ENCODE data around the gene ERMP1. TPM values are rescaled to one million over a fixed set of nuclear protein-coding genes. Genes with fewer than 3 reads are reported as not detected.
A peak's percentile ranks its signal among the peaks of the same experiment; 100 is the strongest.

ERMP1 gene
- total and polyA plus RNA-seq, 2 experiments from 2014 or later: 15.9 to 22.4 TPM

DNA sequence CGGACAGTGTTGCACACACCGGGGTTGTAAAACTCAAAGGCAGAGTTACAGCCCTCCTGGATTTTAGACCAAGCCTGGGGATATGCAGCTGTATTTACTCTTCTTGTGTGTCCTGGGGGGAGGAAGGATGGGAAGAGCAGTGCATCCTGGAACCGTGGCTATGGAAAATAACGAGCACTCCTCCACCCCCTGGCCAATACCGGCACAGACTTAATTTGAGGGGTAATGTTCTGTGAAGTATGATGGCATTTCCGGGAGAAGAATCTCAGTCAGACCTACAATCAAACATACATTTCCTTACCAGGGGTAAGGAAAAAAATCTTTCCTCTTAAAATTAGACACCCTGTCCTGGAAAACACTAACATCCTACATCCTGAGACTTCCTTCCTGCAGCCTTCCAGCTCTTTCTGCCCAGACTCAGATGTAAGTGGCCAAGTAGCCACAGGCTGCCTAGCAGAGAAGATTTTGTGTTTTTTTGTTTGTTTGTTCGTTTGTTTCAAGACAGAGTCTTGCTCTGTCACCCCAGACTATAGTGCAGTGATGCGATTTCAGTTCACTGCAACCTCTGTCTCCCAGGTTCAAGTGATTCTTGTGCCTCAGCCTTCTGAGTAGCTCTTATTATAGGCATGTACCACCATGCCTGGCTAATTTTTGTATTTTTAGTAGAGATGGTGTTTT is 11.0 kb upstream of the ERMP1 start:
- no peaks in the 10 kb centered on the region for H3K9me3 ChIP-seq (ENCODE audit: low read depth)
- no peaks in the 10 kb centered on the region for H4K20me1 ChIP-seq (ENCODE audit: insufficient read depth, poor library complexity, severe bottlenecking)
- H3K9me2 ChIP-seq (replicated peaks; ENCODE audit: insufficient read depth): no peaks in the 10 kb centered on the region
- peaks cover 24% of the 10 kb centered on the region for H3K4me1 ChIP-seq (ENCODE audit: insufficient read depth)
- 32% methylated on average over 8 of the region's 8 CpGs for WGBS (ENCODE audit: low lambda C conversion rate, missing lambda C conversion rate)
- H3K4me3 ChIP-seq: no peak overlapping the region
- peak overlapping the region; percentile 75 for H3K27ac ChIP-seq
- peak overlapping the region; percentile 38 for H3K4me2 ChIP-seq
- H2AFZ ChIP-seq: peak overlapping the region; percentile 48
- no peaks in the 10 kb centered on the region for H3K27me3 ChIP-seq
- no peaks in the 10 kb centered on the region for H3K79me2 ChIP-seq
- TF ChIP-seq, protein P1, sequence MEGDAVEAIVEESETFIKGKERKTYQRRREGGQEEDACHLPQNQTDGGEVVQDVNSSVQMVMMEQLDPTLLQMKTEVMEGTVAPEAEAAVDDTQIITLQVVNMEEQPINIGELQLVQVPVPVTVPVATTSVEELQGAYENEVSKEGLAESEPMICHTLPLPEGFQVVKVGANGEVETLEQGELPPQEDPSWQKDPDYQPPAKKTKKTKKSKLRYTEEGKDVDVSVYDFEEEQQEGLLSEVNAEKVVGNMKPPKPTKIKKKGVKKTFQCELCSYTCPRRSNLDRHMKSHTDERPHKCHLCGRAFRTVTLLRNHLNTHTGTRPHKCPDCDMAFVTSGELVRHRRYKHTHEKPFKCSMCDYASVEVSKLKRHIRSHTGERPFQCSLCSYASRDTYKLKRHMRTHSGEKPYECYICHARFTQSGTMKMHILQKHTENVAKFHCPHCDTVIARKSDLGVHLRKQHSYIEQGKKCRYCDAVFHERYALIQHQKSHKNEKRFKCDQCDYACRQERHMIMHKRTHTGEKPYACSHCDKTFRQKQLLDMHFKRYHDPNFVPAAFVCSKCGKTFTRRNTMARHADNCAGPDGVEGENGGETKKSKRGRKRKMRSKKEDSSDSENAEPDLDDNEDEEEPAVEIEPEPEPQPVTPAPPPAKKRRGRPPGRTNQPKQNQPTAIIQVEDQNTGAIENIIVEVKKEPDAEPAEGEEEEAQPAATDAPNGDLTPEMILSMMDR (IDR thresholded peaks at IDR 0.05; ENCODE audit: poor library complexity): no peak
- TF ChIP-seq EZH2 (IDR thresholded peaks at IDR 0.05; ENCODE audit: borderline replicate concordance) (no peak), EZH2phosphoT487 (IDR thresholded peaks at IDR 0.05; ENCODE audit: low read depth, severe bottlenecking, unreplicated experiment) (no peak)
- no peaks in the 10 kb centered on the region for H3K36me3 ChIP-seq (replicated peaks; ENCODE audit: insufficient read depth, low read depth)
- DNase-seq (ENCODE audit: low spot score): peak; percentile 39

DNA sequence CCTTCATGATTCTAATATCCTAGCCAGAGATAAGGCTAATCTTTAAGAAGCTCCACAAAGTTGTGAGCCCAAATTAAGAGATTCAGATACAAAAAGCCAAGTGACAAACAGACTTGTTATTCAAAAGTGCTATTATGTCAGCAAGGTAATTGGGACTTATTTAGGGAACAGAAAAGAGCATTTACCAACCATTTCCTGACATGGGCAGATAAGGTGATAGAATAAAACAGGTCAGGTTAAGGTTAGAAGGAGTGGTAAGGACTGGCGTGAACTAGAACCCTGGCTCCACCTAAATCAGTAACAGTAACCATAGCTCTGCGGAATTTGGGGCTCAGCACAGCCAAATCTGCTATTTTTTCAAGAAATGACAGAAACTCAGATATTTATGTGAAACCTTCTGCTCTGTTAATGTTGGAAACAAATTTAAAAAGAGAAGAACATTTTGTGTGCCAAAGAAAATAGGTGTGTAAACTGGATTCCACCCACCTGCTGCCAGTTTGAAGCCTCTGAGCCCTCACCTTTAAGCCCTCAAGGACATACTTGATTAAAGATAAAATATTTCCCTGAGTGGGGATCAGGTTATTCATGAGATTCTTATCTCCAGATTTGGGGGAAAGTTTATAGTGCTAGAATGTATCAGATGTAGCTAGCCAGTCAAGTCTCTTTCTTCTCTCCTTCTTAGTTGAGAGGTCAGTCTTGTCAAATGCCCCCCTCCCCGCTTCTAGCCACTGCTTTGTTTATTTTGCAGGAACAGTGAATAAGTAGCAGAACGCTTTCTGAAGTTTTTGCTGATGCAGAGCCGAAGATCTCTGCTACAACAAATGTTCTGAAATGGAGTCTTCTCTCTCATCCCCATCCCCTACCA is 10.2 kb upstream of the ERMP1 start:
- Histone ChIP-seq H3K36me3 (replicated peaks; ENCODE audit: insufficient read depth, low read depth) (no peaks in the 10 kb centered on the region), H3K4me1 (ENCODE audit: insufficient read depth) (peaks cover 26% of the 10 kb centered on the region), H3K27ac (peak overlapping the region; percentile 75), H3K27me3 (no peaks in the 10 kb centered on the region), H2AFZ (peak overlapping the region; percentile 48), H4K20me1 (ENCODE audit: insufficient read depth, poor library complexity, severe bottlenecking) (no peaks in the 10 kb centered on the region), H3K4me2 (peak overlapping the region; percentile 38), H3K9me3 (ENCODE audit: low read depth) (no peaks in the 10 kb centered on the region), H3K79me2 (no peaks in the 10 kb centered on the region), H3K9me2 (replicated peaks; ENCODE audit: insufficient read depth) (no peaks in the 10 kb centered on the region), H3K4me3 (no peak overlapping the region)
- DNase-seq (ENCODE audit: low spot score): no peak
- TF ChIP-seq, protein P1 (IDR thresholded peaks at IDR 0.05; ENCODE audit: poor library complexity): no peak
- TF ChIP-seq EZH2phosphoT487 (IDR thresholded peaks at IDR 0.05; ENCODE audit: low read depth, severe bottlenecking, unreplicated experiment): no peak
- no peak for TF ChIP-seq EZH2 (IDR thresholded peaks at IDR 0.05; ENCODE audit: borderline replicate concordance)
- 39% methylated on average over 5 of the region's 5 CpGs for WGBS (ENCODE audit: low lambda C conversion rate, missing lambda C conversion rate)

DNA sequence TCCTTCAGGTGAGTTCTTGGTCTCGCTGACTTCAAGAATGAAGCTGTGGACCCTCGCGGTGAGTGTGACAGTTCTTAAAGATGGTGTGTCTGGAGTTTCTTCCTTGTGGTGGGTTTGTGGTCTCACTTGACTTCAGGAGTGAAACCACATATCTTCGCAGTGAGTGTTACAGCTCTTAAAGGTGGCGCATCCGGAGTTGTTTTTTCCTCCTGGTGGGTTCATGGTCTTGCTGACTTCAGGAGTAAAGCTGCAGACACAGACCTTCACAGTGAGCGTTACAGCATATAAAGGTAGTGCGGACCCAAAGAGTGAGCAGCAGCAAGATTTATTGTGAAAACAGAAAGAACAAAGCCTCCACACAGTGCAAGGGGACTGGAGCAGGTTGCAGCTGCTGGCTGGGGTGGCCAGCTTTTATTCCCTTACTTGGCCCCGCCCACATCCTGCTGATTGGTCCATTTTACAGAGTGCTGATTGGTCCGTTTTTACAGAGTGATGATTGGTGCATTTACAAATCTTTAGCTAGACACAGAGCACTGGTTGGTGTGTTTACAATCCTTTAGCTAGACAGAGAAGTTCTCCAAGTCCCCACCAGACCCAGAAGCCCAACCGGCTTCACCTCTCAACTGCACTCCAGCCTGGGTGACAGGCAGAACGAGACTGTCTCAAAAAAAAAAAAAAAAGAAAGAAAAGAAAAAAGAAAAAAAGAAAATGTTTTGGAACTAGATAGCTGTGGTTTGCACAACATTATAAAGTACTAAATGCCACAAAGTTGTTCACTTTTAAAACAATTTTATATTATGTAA is 9.1 kb upstream of the ERMP1 start:
- 96% methylated on average over 12 of the region's 12 CpGs for WGBS (ENCODE audit: low lambda C conversion rate, missing lambda C conversion rate)
- no peak overlapping the region for H3K4me3 ChIP-seq
- H3K27ac ChIP-seq: no peak overlapping the region
- no peak for DNase-seq (ENCODE audit: low spot score)
- H3K36me3 ChIP-seq (replicated peaks; ENCODE audit: insufficient read depth, low read depth): no peaks in the 10 kb centered on the region
- H3K9me3 ChIP-seq (ENCODE audit: low read depth): no peaks in the 10 kb centered on the region
- H3K4me2 ChIP-seq: no peak overlapping the region
- no peaks in the 10 kb centered on the region for H3K27me3 ChIP-seq
- peaks cover 26% of the 10 kb centered on the region for H3K4me1 ChIP-seq (ENCODE audit: insufficient read depth)
- TF ChIP-seq EZH2 (IDR thresholded peaks at IDR 0.05; ENCODE audit: borderline replicate concordance): no peak
- TF ChIP-seq EZH2phosphoT487 (IDR thresholded peaks at IDR 0.05; ENCODE audit: low read depth, severe bottlenecking, unreplicated experiment): no peak
- TF ChIP-seq, protein P1 (IDR thresholded peaks at IDR 0.05; ENCODE audit: poor library complexity): no peak
- H4K20me1 ChIP-seq (ENCODE audit: insufficient read depth, poor library complexity, severe bottlenecking): no peaks in the 10 kb centered on the region
- no peaks in the 10 kb centered on the region for H3K79me2 ChIP-seq
- H3K9me2 ChIP-seq (replicated peaks; ENCODE audit: insufficient read depth): no peaks in the 10 kb centered on the region
- H2AFZ ChIP-seq: no peak overlapping the region

All from hepatocyte (in vitro differentiated cells).